Mucosa of descending colon (tissue), 3 donors: ENCODE data around the gene OBSCN. TPM values are rescaled to one million over a fixed set of nuclear protein-coding genes. Genes with fewer than 3 reads are reported as not detected.

Source experiments
- ATAC-seq: fragments of 200-7000 bp; cut with Tn5 transposase; one replicate; pipeline ENCODE4 v1.9.1; 2020; ENCODE audit warnings: mild to moderate bottlenecking, moderate library complexity
- DNase-seq, 3 donors: peaks; one replicate each; pipeline ENCODE4 v3.0.0-alpha.2; 2020
- H3K36me3 ChIP-seq: fragments of 200-600 bp; one replicate; pipeline ENCODE4 v1.8.0; 2021; ENCODE audit warnings: low read depth, mild to moderate bottlenecking
- H3K4me1 ChIP-seq: fragments of 200-600 bp; one replicate; pipeline ENCODE4 v1.8.0; 2021; ENCODE audit warnings: low read depth, mild to moderate bottlenecking
- H3K4me3 ChIP-seq: fragments of 200-600 bp; one replicate; pipeline ENCODE4 v1.8.0; 2021; ENCODE audit warnings: mild to moderate bottlenecking
- H3K9me3 ChIP-seq: fragments of 200-600 bp; one replicate; pipeline ENCODE4 v1.8.0; 2021; ENCODE audit warnings: mild to moderate bottlenecking
- intact Hi-C, 2 donors: fragments of 100-400 bp; cut with DNase I in 1 of 2; cut with micrococcal nuclease in 1 of 2; formaldehyde crosslinking; loops; one replicate each; pipeline versions ENCODE4 v1.11.0 to v1.11.1; 2022; cut with DNase I, micrococcal nuclease
- total RNA-seq, 3 donors: library from RNA; stranded (reverse); fragmentation: NEBNext Ultra II Directional in 2 of 3; extraction: Animal tissue kit (Norgen Biotek cat#: 25700) in 2 of 3; gene quantifications; one replicate each; pipeline versions ENCODE4 v1.2.1 to v1.2.4, GENCODE V29; 2021 to 2023
- TF ChIP-seq, protein P1 (sequence below): fragments of 200-600 bp; IDR thresholded peaks from one replicate; pipeline ENCODE4 v1.8.0; 2022; ENCODE audit warnings: antibody characterized with exemption, mild to moderate bottlenecking
- donor health status: DM: no; HTN: no; CAD: no; lungs with moderate emphysema.
- donor health status: DM: no; HTN: no; CAD: no.
- donor health status: DM: no; HTN: yes; CAD: no.

The OBSCN gene
- total RNA-seq, 3 donors from 2014 or later = 4.2 to 30.9 (median 7.5) TPM

DNA sequence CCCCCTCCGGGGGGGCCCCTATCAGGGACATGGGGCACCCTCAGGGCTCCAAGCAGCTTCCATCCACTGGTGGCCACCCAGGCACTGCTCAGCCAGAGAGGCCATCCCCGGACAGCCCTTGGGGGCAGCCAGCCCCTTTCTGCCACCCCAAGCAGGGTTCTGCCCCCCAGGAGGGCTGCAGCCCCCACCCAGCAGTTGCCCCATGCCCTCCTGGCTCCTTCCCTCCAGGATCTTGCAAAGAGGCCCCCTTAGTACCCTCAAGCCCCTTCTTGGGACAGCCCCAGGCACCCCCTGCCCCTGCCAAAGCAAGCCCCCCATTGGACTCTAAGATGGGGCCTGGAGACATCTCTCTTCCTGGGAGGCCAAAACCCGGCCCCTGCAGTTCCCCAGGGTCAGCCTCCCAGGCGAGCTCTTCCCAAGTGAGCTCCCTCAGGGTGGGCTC is 163.9 kb downstream of the OBSCN start:
- intact Hi-C loops = no loop called here
- Histone ChIP-seq H3K36me3 (no peaks in the 10 kb centered on the region), H3K4me1 (peaks cover 4% of the 10 kb centered on the region), H3K4me3 (no peak overlapping the region), H3K9me3 (no peaks in the 10 kb centered on the region)
- no peak for DNase-seq
- TF ChIP-seq, protein P1, sequence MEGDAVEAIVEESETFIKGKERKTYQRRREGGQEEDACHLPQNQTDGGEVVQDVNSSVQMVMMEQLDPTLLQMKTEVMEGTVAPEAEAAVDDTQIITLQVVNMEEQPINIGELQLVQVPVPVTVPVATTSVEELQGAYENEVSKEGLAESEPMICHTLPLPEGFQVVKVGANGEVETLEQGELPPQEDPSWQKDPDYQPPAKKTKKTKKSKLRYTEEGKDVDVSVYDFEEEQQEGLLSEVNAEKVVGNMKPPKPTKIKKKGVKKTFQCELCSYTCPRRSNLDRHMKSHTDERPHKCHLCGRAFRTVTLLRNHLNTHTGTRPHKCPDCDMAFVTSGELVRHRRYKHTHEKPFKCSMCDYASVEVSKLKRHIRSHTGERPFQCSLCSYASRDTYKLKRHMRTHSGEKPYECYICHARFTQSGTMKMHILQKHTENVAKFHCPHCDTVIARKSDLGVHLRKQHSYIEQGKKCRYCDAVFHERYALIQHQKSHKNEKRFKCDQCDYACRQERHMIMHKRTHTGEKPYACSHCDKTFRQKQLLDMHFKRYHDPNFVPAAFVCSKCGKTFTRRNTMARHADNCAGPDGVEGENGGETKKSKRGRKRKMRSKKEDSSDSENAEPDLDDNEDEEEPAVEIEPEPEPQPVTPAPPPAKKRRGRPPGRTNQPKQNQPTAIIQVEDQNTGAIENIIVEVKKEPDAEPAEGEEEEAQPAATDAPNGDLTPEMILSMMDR = no peak
- ATAC-seq = no peak

DNA sequence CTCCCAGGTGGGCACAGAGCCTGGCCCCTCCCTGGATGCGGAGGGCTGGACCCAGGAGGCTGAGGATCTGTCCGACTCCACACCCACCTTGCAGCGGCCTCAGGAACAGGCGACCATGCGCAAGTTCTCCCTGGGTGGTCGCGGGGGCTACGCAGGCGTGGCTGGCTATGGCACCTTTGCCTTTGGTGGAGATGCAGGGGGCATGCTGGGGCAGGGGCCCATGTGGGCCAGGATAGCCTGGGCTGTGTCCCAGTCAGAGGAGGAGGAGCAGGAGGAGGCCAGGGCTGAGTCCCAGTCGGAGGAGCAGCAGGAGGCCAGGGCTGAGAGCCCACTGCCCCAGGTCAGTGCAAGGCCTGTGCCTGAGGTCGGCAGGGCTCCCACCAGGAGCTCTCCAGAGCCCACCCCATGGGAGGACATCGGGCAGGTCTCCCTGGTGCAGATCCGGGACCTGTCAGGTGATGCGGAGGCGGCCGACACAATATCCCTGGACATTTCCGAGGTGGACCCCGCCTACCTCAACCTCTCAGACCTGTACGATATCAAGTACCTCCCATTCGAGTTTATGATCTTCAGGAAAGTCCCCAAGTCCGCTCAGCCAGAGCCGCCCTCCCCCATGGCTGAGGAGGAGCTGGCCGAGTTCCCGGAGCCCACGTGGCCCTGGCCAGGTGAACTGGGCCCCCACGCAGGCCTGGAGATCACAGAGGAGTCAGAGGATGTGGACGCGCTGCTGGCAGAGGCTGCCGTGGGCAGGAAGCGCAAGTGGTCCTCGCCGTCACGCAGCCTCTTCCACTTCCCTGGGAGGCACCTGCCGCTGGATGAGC is 164.5 kb downstream of the OBSCN start:
- H3K4me1 ChIP-seq = peaks cover 4% of the 10 kb centered on the region
- no peaks in the 10 kb centered on the region for H3K36me3 ChIP-seq
- intact Hi-C loops = no loop called here
- DNase-seq = peak; percentile 58 to 69 (median 64)
- H3K9me3 ChIP-seq = no peaks in the 10 kb centered on the region
- H3K4me3 ChIP-seq = no peak overlapping the region
- peak; percentile 64 for ATAC-seq
- TF ChIP-seq, protein P1 = no peak

DNA sequence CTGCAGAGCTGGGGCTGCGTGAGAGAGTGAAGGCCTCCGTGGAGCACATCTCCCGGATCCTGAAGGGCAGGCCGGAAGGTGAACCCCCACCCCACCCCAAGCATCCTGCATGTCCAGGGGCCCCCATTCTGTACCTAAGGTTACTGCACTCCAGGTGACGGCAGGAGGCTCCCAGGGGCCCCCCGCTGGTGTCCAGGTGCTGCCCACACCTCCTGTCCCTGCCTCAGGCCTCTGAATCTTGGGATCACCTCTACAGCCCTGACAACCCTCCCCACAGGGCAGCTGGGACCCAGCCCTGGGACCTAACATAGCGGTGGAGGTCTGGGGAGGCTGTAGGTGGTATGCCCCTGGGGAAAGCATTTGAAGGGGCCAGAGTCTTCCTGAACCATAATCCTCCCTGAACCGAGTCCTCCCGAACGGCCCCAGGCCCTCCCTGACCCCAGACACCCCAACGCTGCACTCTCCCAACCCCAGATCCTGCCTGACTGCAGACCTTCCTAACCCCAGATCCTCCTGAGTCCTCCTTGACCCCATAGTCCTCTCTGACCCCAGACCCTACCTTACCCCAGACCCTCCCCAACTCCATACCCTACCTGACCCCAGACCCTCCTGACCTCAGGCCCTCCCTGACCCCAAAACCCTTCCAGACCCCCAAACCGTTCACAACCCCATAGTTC is 165.3 kb downstream of the OBSCN start:
- peaks cover 4% of the 10 kb centered on the region for H3K4me1 ChIP-seq
- no peaks in the 10 kb centered on the region for H3K36me3 ChIP-seq
- ATAC-seq (no peak), DNase-seq (peak in 1 of 3 donors; percentile 22)
- no peak overlapping the region for H3K4me3 ChIP-seq
- intact Hi-C loops = no loop called here
- H3K9me3 ChIP-seq = no peaks in the 10 kb centered on the region
- TF ChIP-seq, protein P1 = no peak

DNA sequence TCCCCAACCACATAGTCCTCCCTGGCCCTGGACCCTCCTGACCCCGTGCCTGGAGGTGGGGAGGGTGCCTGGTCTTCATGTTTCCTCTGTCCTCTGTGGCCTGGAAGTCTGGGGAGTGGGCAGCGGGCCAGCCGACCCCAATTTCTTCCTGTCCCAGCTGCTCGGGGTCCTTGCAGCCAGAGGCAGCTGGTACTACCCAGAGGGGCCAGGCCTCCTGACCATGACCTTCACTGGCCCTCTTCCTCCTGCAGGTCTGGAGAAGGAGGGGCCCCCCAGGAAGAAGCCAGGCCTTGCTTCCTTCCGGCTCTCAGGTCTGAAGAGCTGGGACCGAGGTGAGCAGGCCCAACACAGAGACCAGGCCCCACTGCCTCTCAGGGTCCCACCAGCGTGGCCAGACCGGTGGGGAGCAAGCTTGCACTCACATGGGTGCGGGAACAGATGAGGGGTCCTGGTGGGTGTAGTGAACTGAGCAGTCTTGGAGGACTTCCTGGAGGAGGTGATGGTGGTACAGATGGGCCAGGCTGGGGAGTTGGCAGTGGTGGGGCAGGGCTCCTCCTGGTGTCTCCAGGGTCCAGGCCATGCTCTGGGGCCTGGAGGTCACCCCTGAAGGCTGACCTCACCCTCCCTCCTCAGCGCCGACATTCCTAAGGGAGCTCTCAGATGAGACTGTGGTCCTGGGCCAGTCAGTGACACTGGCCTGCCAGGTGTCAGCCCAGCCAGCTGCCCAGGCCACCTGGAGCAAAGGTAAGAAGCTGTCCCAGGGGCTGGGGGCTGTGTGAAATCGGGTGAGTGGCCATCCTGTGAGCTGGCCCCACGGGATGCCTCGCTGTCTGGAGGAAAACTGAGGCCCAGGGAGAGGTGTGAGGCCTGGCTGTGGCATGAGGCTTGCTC is 166.1 kb downstream of the OBSCN start:
- intact Hi-C loops = no loop called here
- H3K9me3 ChIP-seq = no peaks in the 10 kb centered on the region
- TF ChIP-seq, protein P1 = no peak
- ATAC-seq (no peak), DNase-seq (peak in 2 of 3 donors; percentile 22 to 32)
- H3K36me3 ChIP-seq = no peaks in the 10 kb centered on the region
- H3K4me3 ChIP-seq = no peak overlapping the region
- peaks cover 9% of the 10 kb centered on the region for H3K4me1 ChIP-seq
